Peyer's patch (tissue), 4 donors: ENCODE data around the gene LRRC1.

Source experiments
- CTCF ChIP-seq, 6 experiments: fragments of 450-650 bp in 4 of 6; fragments of 200-600 bp in 2 of 6; sonication (generic) in 1 of 6; IDR thresholded peaks; one replicate each; pipeline ENCODE4 v1.5.1; 2017 to 2019; ENCODE audit warnings: antibody characterized with exemption in 6 of 6, mild to moderate bottlenecking in 3 of 6, moderate library complexity in 1 of 6
- POLR2A ChIP-seq, 2 donors: fragments of 450-650 bp; IDR thresholded peaks; one replicate each; pipeline ENCODE4 v1.5.1; 2017; ENCODE audit warnings: antibody characterized with exemption in 2 of 2, mild to moderate bottlenecking in 2 of 2, moderate library complexity in 2 of 2

- no peak for TF ChIP-seq CTCF (IDR thresholded peaks at IDR 0.05)
- no peak for TF ChIP-seq POLR2A (IDR thresholded peaks at IDR 0.05)
Observed at GRCh38 chr6:53831081-53831869, 36.5 kb downstream of the LRRC1 start.
